WI38 (cell line): ENCODE measurements around the gene TSPAN32.

Experiments
- H3K4me3 ChIP-seq: 2 replicates; pipeline ENCODE4 v1.5.1; 2011; ENCODE audit warnings: low read depth, mild to moderate bottlenecking, control low read depth, low read length
- TF ChIP-seq, protein P1 (sequence below): IDR thresholded peaks from 2 replicates; pipeline ENCODE4 v1.5.1; 2012; ENCODE audit warnings: low read depth, mild to moderate bottlenecking, control low read depth, low read length

The TSPAN32 gene

GRCh38 chr11:2259897-2260451 is 41.8 kb upstream of the TSPAN32 start:
- H3K4me3 ChIP-seq: no peak overlapping the region
- TF ChIP-seq, protein P1, sequence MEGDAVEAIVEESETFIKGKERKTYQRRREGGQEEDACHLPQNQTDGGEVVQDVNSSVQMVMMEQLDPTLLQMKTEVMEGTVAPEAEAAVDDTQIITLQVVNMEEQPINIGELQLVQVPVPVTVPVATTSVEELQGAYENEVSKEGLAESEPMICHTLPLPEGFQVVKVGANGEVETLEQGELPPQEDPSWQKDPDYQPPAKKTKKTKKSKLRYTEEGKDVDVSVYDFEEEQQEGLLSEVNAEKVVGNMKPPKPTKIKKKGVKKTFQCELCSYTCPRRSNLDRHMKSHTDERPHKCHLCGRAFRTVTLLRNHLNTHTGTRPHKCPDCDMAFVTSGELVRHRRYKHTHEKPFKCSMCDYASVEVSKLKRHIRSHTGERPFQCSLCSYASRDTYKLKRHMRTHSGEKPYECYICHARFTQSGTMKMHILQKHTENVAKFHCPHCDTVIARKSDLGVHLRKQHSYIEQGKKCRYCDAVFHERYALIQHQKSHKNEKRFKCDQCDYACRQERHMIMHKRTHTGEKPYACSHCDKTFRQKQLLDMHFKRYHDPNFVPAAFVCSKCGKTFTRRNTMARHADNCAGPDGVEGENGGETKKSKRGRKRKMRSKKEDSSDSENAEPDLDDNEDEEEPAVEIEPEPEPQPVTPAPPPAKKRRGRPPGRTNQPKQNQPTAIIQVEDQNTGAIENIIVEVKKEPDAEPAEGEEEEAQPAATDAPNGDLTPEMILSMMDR: no peak

- TF ChIP-seq, protein P1: no peak
- no peak overlapping the region for H3K4me3 ChIP-seq
These were observed 41.1 kb upstream of the TSPAN32 start for GRCh38 chr11:2260491-2261364.

DNA sequence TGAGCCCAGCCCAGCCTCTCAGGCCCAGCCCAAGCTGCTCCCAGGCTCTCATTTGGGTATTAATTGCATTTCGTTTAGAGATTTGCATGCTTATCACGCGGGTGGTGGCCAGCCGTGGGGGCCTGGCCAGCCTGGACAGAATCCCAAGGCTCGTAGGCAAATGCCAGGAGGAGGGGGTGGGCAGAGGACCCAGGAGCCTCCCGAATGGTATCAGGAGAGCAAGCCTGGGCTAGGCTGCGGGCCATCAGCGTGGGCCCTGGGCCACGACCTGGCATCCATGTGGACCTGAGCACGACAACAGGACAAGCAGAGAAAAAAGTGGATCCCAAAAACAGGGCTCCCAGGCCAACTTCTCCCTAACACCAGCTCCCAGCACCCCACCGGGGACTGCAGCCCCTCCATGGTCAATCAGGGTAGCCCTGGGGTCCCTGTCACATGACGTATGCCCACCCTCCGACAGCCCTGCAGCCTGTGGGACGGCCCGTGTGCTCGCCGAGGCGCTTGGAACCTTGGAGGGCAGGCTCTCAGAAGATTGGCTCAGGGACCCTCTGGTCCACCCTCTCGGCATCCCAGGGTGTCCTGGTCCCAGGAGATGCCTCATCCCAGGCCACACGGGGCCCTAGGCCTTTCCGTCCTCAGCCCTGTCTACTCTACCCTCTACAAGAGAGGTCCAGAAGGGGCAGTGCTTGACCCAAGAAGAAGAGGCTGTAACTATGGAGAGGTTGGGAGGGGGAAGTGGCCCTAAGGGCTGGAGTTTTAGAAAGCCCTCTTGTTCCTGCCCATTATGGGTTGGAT is 40.2 kb upstream of the TSPAN32 start:
- TF ChIP-seq, protein P1: no peak
- H3K4me3 ChIP-seq: no peak overlapping the region

DNA sequence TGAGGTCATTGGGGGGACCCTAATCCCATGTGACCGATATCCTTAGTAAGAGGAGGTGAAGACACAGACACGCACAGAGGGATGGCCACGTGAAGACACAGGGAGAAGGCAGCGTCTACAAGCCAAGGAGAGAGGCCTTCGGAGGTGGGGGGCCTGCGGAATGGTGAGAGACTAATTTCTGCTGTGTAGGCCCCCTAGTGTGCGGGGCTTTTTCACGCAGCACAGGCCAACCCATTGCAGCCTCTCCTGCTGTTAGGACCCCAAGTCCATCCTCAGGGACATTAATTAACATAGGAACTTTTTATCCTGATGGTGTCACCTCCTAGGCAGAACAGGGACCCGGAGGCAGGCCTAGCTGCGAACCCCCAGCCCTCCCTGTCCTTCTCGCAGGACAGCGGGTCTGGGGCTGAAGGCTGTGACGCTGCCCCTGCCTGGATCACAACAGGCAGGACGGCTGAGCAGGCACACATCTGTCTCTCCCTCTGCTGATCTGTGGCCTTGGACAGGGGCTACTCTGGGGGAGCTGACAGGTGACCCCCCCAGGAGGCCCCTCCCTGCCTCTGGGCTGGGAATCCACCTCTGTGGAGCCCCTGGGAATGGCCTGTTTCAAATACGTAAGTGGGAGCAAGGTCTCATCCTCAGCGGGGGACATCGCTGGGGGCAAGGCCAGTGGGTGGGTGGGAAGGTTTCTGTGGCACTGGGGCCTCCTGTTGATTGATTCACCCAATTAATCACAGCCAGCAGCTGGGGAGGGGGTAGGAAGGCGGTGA is 39.3 kb upstream of the TSPAN32 start:
- TF ChIP-seq, protein P1: no peak
- no peak overlapping the region for H3K4me3 ChIP-seq

- TF ChIP-seq, protein P1: no peak
- H3K4me3 ChIP-seq: no peak overlapping the region
These were observed 38.7 kb upstream of the TSPAN32 start for GRCh38 chr11:2263071-2263565.

DNA sequence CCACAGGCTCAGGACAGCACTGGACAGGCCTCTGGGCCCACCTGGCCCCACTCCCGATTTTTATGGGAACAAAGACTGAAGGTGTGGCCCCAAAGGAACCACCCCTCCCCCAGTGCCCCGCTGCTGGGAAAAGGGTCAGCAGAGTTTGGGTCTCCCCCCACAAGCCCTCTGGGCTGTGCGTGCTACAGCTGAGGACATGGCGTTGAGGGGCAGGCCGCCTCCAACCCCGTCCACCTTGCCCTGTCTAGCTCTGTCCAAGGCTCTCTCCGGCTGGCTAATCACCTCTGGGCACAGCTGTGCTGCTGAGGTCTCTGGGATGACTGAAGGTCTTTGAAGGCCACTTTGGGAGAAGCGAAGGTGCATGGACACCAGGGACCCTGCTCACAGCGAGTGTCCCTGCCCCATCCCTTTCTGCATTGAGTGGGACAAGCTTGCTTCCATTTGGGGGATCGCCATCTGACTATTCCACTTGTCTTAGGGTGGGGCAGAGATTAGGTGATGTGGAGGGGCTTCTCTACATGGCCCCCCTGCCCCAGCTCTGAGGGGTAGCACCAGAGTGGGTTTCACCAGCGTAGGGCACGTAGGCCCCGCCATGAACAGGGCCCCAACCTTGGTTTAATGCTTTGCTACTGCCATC is 38.0 kb upstream of the TSPAN32 start:
- TF ChIP-seq, protein P1: no peak
- no peak overlapping the region for H3K4me3 ChIP-seq
